Progenitor cell of endocrine pancreas (in vitro differentiated cells): ENCODE measurements around the gene NRXN3. TPM values are rescaled to one million over a fixed set of nuclear protein-coding genes. Genes with fewer than 3 reads are reported as not detected.

Source experiments
- DNase-seq: peaks from one replicate; pipeline ENCODE4 v3.0.0; 2021; ENCODE audit warnings: low spot score; ENCODE audit not compliant: unreplicated experiment
- H3K27ac Mint-ChIP-seq: 2 replicates; pipeline ENCODE4 v1.8.0; 2021; ENCODE audit warnings: mild to moderate bottlenecking, moderate library complexity, mixed read lengths
- H3K27me3 Mint-ChIP-seq: 2 replicates; pipeline ENCODE4 v1.8.0; 2021; ENCODE audit warnings: mixed read lengths
- H3K36me3 Mint-ChIP-seq: 2 replicates; pipeline ENCODE4 v1.8.0; 2022; ENCODE audit warnings: mixed read lengths; ENCODE audit not compliant: insufficient read depth
- H3K4me1 Mint-ChIP-seq: 2 replicates; pipeline ENCODE4 v1.8.0; 2021; ENCODE audit warnings: low read depth, mixed read lengths
- H3K4me3 Mint-ChIP-seq: 2 replicates; pipeline ENCODE4 v1.8.0; 2021; ENCODE audit warnings: low read depth, mild to moderate bottlenecking, moderate library complexity, mixed read lengths
- H3K9me3 Mint-ChIP-seq: 2 replicates; pipeline ENCODE4 v1.8.0; 2021; ENCODE audit warnings: low read depth, mixed read lengths
- CTCF ChIP-seq: fragments of 200-600 bp; sonication (generic); IDR thresholded peaks from one replicate; pipeline ENCODE4 v1.5.0; 2021; ENCODE audit warnings: antibody characterized with exemption, mild to moderate bottlenecking; ENCODE audit not compliant: unreplicated experiment
- total RNA-seq: library from RNA; stranded (reverse); gene quantifications from 2 replicates; pipeline ENCODE4 v1.2.1, GENCODE V29; 2021

NRXN3 gene
- total RNA-seq, 1 donor from 2014 or later, result 22.1 TPM

DNA sequence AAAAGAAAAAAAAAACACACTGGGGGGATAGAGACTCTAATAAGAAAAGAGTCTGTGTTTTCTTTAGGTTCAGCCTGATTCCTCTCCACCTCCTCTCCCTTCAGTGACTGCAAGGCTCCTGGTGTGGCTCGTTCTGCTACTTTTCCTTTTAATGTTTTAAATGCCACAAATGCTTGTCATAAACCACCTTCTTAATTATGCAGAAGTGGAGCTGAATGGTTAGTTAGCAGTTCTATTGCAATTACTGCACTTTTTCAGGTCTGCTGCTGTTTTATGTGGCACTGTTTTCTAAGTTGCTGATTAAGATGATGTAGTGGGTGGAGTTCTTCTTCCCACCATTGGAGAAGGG lies 1163.0 kb downstream of the NRXN3 start:
- TF ChIP-seq CTCF, result no peak
- Mint-ChIP-seq H3K4me3 (no peak overlapping the region), H3K27me3 (no peaks in the 10 kb centered on the region), H3K4me1 (peaks cover 5% of the 10 kb centered on the region), H3K9me3 (peaks cover 4% of the 10 kb centered on the region), H3K36me3 (peaks cover 3% of the 10 kb centered on the region), H3K27ac (no peak overlapping the region)
- DNase-seq, result no peak

GRCh38 chr14:79334272-79334671 lies 1164.1 kb downstream of the NRXN3 start:
- Mint-ChIP-seq H3K36me3 (peaks cover 3% of the 10 kb centered on the region), H3K4me1 (peaks cover 5% of the 10 kb centered on the region), H3K9me3 (peaks cover 4% of the 10 kb centered on the region), H3K27me3 (no peaks in the 10 kb centered on the region), H3K27ac (no peak overlapping the region), H3K4me3 (no peak overlapping the region)
- no peak for DNase-seq
- no peak for TF ChIP-seq CTCF

DNA sequence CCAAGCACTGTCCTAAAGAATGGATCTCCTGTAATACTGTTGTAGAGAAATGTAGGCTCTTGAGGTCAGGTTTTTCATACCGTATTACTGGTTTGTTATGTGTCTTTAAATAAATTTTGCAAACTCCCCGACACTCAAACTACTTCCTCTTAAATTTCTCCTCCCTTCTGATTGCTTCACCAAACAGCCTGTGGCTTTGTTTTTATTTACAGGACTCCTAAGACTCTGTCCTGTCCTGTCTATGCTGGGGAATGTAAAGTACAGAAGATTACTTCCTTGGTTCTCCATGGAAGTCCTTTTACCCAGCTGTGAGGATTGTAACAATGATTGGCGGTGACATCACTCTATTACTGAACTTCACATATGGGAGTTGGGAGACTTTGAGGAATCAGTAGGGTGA lies 1167.6 kb downstream of the NRXN3 start:
- TF ChIP-seq CTCF, result no peak
- no peaks in the 10 kb centered on the region for H3K27me3 Mint-ChIP-seq
- no peak overlapping the region for H3K27ac Mint-ChIP-seq
- peaks cover 12% of the 10 kb centered on the region for H3K4me1 Mint-ChIP-seq
- no peak for DNase-seq
- no peak overlapping the region for H3K4me3 Mint-ChIP-seq
- peaks cover 6% of the 10 kb centered on the region for H3K9me3 Mint-ChIP-seq
- H3K36me3 Mint-ChIP-seq, result peaks cover 3% of the 10 kb centered on the region

DNA sequence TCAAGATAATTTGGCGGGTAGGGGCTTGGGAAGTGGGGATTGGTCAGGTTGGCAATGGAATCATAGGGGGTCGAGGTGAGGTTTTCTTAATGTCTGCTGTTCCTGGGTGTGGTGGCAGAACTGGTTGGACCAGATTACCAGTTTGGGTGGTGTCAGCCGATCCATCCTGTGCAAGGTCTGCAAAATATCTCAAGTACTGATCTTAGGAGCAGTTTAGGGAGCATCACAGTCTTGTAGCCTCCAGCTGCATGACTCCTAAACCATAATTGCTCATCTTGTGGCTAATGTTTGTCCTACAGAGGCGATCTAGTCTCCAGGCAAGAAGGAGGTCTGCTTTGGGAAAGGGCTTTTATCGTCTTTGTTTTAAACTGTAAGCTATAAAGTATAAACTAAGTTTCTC lies 1172.8 kb downstream of the NRXN3 start:
- DNase-seq, result no peak
- H3K27me3 Mint-ChIP-seq, result no peaks in the 10 kb centered on the region
- no peak overlapping the region for H3K4me3 Mint-ChIP-seq
- H3K4me1 Mint-ChIP-seq, result peaks cover 14% of the 10 kb centered on the region
- H3K27ac Mint-ChIP-seq, result no peak overlapping the region
- H3K36me3 Mint-ChIP-seq, result peaks cover 3% of the 10 kb centered on the region
- peaks cover 3% of the 10 kb centered on the region for H3K9me3 Mint-ChIP-seq
- no peak for TF ChIP-seq CTCF

- Mint-ChIP-seq H3K36me3 (peaks cover 4% of the 10 kb centered on the region), H3K4me3 (no peak overlapping the region), H3K9me3 (no peaks in the 10 kb centered on the region), H3K27ac (no peak overlapping the region), H3K27me3 (no peaks in the 10 kb centered on the region), H3K4me1 (peaks cover 14% of the 10 kb centered on the region)
- TF ChIP-seq CTCF, result no peak
- no peak for DNase-seq
These were observed 1180.8 kb downstream of the NRXN3 start for GRCh38 chr14:79351011-79351410.
